Suppressor macrophage (primary cell): Measurements from ENCODE around the gene MCTP2.
"Not testable (repeated sequence)": the region's sequence is repeated elsewhere in the genome, so short reads cannot be mapped to it uniquely, and the experiment has no call there.

Source experiments
- DNase-seq, 4 experiments: peaks; one replicate each; pipeline ENCODE4 v3.0.0-alpha.2; 2020 to 2022

The MCTP2 gene

GRCh38 chr15:94457661-94458060 is 226.3 kb downstream of the MCTP2 start:
- no peak for DNase-seq

- no peak for DNase-seq
These were observed 229.3 kb downstream of the MCTP2 start for GRCh38 chr15:94460624-94461023.

GRCh38 chr15:94467034-94467433 is 235.7 kb downstream of the MCTP2 start:
- peak in 1 of 4 experiments; percentile 6 for DNase-seq

GRCh38 chr15:94470492-94470891 is 239.1 kb downstream of the MCTP2 start:
- DNase-seq: peak in 1 of 4 experiments; percentile 6

- DNase-seq: no peak
These were observed 245.3 kb downstream of the MCTP2 start for GRCh38 chr15:94476686-94477085.

GRCh38 chr15:94477913-94478553 is 246.7 kb downstream of the MCTP2 start:
- DNase-seq: no peak

GRCh38 chr15:94478763-94479162 is 247.4 kb downstream of the MCTP2 start:
- DNase-seq: no peak

- no peak for DNase-seq
These were observed 249.0 kb downstream of the MCTP2 start for GRCh38 chr15:94480289-94480834.

GRCh38 chr15:94485148-94485719 is 253.9 kb downstream of the MCTP2 start:
- DNase-seq: no peak

- no peak for DNase-seq
These were observed 256.3 kb downstream of the MCTP2 start for GRCh38 chr15:94487635-94488034.

GRCh38 chr15:94493176-94493575 is 261.8 kb downstream of the MCTP2 start:
- DNase-seq: no peak

GRCh38 chr15:94493586-94493985 is 262.2 kb downstream of the MCTP2 start:
- not testable (repeated sequence) for DNase-seq

GRCh38 chr15:94494732-94495131 is 263.4 kb downstream of the MCTP2 start:
- DNase-seq: no peak

- no peak for DNase-seq
These were observed 271.9 kb downstream of the MCTP2 start for GRCh38 chr15:94503293-94503692.

GRCh38 chr15:94509259-94509658 is 277.9 kb downstream of the MCTP2 start:
- peak in 2 of 4 experiments; percentile 7 to 20 for DNase-seq

- DNase-seq: no peak
These were observed 290.8 kb downstream of the MCTP2 start for GRCh38 chr15:94522125-94522524.

- DNase-seq: no peak
These were observed 292.5 kb downstream of the MCTP2 start for GRCh38 chr15:94523873-94524272.

GRCh38 chr15:94524565-94524964 is 293.2 kb downstream of the MCTP2 start:
- no peak for DNase-seq

- DNase-seq: peak in 1 of 4 experiments; percentile 8
These were observed 294.8 kb downstream of the MCTP2 start for GRCh38 chr15:94526071-94526689.

GRCh38 chr15:94532226-94532625 is 300.9 kb downstream of the MCTP2 start:
- no peak for DNase-seq
